Spleen (tissue), 11 donors: ENCODE measurements around the gene ST6GALNAC4. TPM values are rescaled to one million over a fixed set of nuclear protein-coding genes. Genes with fewer than 3 reads are reported as not detected.

Experiments
- DNase-seq: peaks from one replicate; pipeline ENCODE4 v3.0.0-alpha.2; 2020
- H3K27ac ChIP-seq, 8 donors: fragments of 200-600 bp; sonication (generic) in 7 of 8; 1 replicate in 4 of 8; 2 replicates in 4 of 8; pipeline versions ENCODE4 v1.5.0 to v1.8.0; 2016 to 2021; ENCODE audit warnings: inconsistent platforms in 4 of 8, mild to moderate bottlenecking in 4 of 8, moderate library complexity in 1 of 8
- H3K27me3 ChIP-seq, 7 donors: fragments of 200-600 bp; sonication (generic) in 6 of 7; replicated peaks in 1 of 7; 1 replicate in 4 of 7; 2 replicates in 3 of 7; pipeline versions ENCODE4 v1.5.0 to v1.8.0; 2016 to 2021; ENCODE audit warnings: inconsistent platforms in 3 of 7, mild to moderate bottlenecking in 1 of 7
- H3K36me3 ChIP-seq, 6 donors: fragments of 200-600 bp; sonication (generic) in 5 of 6; 1 replicate in 4 of 6; 2 replicates in 2 of 6; pipeline versions ENCODE4 v1.5.0 to v1.8.0; 2016 to 2021; ENCODE audit warnings: inconsistent platforms in 2 of 6
- H3K4me1 ChIP-seq, 6 donors: fragments of 200-600 bp; sonication (generic) in 5 of 6; 1 replicate in 3 of 6; 2 replicates in 3 of 6; pipeline versions ENCODE4 v1.5.0 to v1.8.0; 2016 to 2021; ENCODE audit warnings: inconsistent platforms in 3 of 6
- H3K4me3 ChIP-seq, 8 donors: fragments of 200-600 bp; sonication (generic) in 7 of 8; 1 replicate in 4 of 8; 2 replicates in 4 of 8; pipeline versions ENCODE4 v1.5.0 to v1.8.0; 2016 to 2021; ENCODE audit warnings: inconsistent platforms in 4 of 8, mild to moderate bottlenecking in 4 of 8, moderate library complexity in 2 of 8
- H3K9me3 ChIP-seq, 8 donors: fragments of 200-600 bp; sonication (generic) in 7 of 8; 1 replicate in 4 of 8; 2 replicates in 4 of 8; pipeline versions ENCODE4 v1.5.0 to v1.8.0; 2016 to 2021; ENCODE audit warnings: inconsistent platforms in 4 of 8
- POLR2A ChIP-seq, 3 donors: fragments of 450-650 bp; IDR thresholded peaks; one replicate each; pipeline ENCODE4 v1.5.1; 2017; ENCODE audit warnings: antibody characterized with exemption in 3 of 3, mild to moderate bottlenecking in 1 of 3
- POLR2AphosphoS5 ChIP-seq, 3 donors: sonication (generic); formaldehyde crosslinking; IDR thresholded peaks; one replicate each; pipeline ENCODE4 v1.5.1; 2017; ENCODE audit warnings: antibody characterized with exemption in 3 of 3
- WGBS, 5 donors: extraction: QIAGEN DNeasy Blood & Tissue Kit in 3 of 5; methylation state at CpG; one replicate each; pipeline versions ENCODE4 v1.1.5 to v1.1.7; 2013 to 2018; 5-methylcytosine and 5-hydroxymethylcytosine counted together
- intact Hi-C: fragments of 100-400 bp; cut with DNase I; formaldehyde crosslinking; loops from one replicate; pipeline ENCODE4 v1.15.0; 2023; ENCODE audit warnings: low total_unique reads
- polyA plus RNA-seq, 3 donors: library from polyadenylated mRNA; stranded (reverse); fragments of 200-250 nt; gene quantifications; one replicate each; pipeline ENCODE4 v1.2.1, GENCODE V29; 2013
- total RNA-seq, 7 donors: library from RNA; depleted of rRNA in 3 of 7; stranded (reverse); fragments of >200 nt in 3 of 7; fragmentation: NEBNext Ultra II Directional in 4 of 7; extraction: Animal tissue kit (Norgen Biotek cat#: 25700) in 4 of 7; gene quantifications; one replicate each; pipeline versions ENCODE4 v1.1.0 to v1.2.1, GENCODE V29; 2016 to 2021
- TF ChIP-seq, protein P1 (sequence below), 11 experiments: fragments of 200-600 bp in 7 of 11; fragments of 450-650 bp in 4 of 11; sonication (generic) in 4 of 11; IDR thresholded peaks in 8 of 11; conservative IDR thresholded peaks in 3 of 11; 1 replicate in 7 of 11; 2 replicates in 4 of 11; pipeline versions ENCODE4 v1.4.0 to v1.8.0; 2016 to 2021; ENCODE audit warnings: antibody characterized with exemption in 11 of 11, inconsistent platforms in 4 of 11, mild to moderate bottlenecking in 1 of 11
- donor health status: healthy with polysubstance abuse.
- donor health status: DM: no; HTN: no; CAD: no; lungs with moderate emphysema.
- donor health status: DM: no; HTN: no; CAD: no.
- donor health status: Bipolar disorder and iron deficiency.
- donor health status: healthy.
- donor health status: DM: no; HTN: no; CAD: no.
- donor health status: DM: yes; HTN: yes; CAD: no.

Gene ST6GALNAC4
- total and polyA plus RNA-seq, 10 donors: 16.0 to 92.8 (median 59.3) TPM

GRCh38 chr9:127869310-127870152, 47.3 kb downstream of the ST6GALNAC4 start:
- 40 to 61% (median 56%) methylated on average over 10 to 18 of the region's 18 CpGs for WGBS, 5 donors
- intact Hi-C loops: loop anchor here (10.0 kb wide), 1 partner anchor 75 kb away; no protein-coding TSS in a partner anchor
- Histone ChIP-seq H3K4me1 (peaks cover 32 to 99% (median 65%) of the 10 kb centered on the region in 6 donors), H3K4me3 (no peak overlapping the region), H3K9me3 (no peaks in the 10 kb centered on the region), H3K36me3 (peaks cover 0 to 45% (median 6%) of the 10 kb centered on the region in 6 donors), H3K27ac (peak overlapping the region in 5 of 8 donors; percentile 79 to 86 (median 82)), H3K27me3 (no peaks in the 10 kb centered on the region)
- TF ChIP-seq, protein P1, sequence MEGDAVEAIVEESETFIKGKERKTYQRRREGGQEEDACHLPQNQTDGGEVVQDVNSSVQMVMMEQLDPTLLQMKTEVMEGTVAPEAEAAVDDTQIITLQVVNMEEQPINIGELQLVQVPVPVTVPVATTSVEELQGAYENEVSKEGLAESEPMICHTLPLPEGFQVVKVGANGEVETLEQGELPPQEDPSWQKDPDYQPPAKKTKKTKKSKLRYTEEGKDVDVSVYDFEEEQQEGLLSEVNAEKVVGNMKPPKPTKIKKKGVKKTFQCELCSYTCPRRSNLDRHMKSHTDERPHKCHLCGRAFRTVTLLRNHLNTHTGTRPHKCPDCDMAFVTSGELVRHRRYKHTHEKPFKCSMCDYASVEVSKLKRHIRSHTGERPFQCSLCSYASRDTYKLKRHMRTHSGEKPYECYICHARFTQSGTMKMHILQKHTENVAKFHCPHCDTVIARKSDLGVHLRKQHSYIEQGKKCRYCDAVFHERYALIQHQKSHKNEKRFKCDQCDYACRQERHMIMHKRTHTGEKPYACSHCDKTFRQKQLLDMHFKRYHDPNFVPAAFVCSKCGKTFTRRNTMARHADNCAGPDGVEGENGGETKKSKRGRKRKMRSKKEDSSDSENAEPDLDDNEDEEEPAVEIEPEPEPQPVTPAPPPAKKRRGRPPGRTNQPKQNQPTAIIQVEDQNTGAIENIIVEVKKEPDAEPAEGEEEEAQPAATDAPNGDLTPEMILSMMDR (IDR thresholded peaks at IDR 0.05 in 8 of 11, conservative IDR thresholded peaks at IDR 0.05 in 3 of 11): peak; percentile 93 to 99 (median 96)
- peak; percentile 82 to 83 (median 82) for TF ChIP-seq POLR2AphosphoS5 (IDR thresholded peaks at IDR 0.05)
- TF ChIP-seq POLR2A (IDR thresholded peaks at IDR 0.05): no peak
- peak; percentile 97 for DNase-seq

GRCh38 chr9:127868278-127868902, 48.5 kb downstream of the ST6GALNAC4 start:
- Histone ChIP-seq H3K9me3 (no peaks in the 10 kb centered on the region), H3K4me3 (no peak overlapping the region), H3K36me3 (peaks cover 0 to 45% (median 6%) of the 10 kb centered on the region in 6 donors), H3K27ac (peak overlapping the region in 6 of 8 donors; percentile 70 to 86 (median 82)), H3K4me1 (peaks cover 29 to 99% (median 64%) of the 10 kb centered on the region in 6 donors), H3K27me3 (no peaks in the 10 kb centered on the region)
- WGBS, 5 donors: 79 to 90% (median 88%) methylated on average over 11 to 18 of the region's 18 CpGs
- no peak for TF ChIP-seq POLR2A (IDR thresholded peaks at IDR 0.05)
- TF ChIP-seq POLR2AphosphoS5 (IDR thresholded peaks at IDR 0.05): no peak
- TF ChIP-seq, protein P1 (IDR thresholded peaks at IDR 0.05 in 8 of 11, conservative IDR thresholded peaks at IDR 0.05 in 3 of 11): no peak
- intact Hi-C loops: loop anchor here (10.0 kb wide), 1 partner anchor 74 kb away; no protein-coding TSS in a partner anchor
- DNase-seq: no peak

DNA sequence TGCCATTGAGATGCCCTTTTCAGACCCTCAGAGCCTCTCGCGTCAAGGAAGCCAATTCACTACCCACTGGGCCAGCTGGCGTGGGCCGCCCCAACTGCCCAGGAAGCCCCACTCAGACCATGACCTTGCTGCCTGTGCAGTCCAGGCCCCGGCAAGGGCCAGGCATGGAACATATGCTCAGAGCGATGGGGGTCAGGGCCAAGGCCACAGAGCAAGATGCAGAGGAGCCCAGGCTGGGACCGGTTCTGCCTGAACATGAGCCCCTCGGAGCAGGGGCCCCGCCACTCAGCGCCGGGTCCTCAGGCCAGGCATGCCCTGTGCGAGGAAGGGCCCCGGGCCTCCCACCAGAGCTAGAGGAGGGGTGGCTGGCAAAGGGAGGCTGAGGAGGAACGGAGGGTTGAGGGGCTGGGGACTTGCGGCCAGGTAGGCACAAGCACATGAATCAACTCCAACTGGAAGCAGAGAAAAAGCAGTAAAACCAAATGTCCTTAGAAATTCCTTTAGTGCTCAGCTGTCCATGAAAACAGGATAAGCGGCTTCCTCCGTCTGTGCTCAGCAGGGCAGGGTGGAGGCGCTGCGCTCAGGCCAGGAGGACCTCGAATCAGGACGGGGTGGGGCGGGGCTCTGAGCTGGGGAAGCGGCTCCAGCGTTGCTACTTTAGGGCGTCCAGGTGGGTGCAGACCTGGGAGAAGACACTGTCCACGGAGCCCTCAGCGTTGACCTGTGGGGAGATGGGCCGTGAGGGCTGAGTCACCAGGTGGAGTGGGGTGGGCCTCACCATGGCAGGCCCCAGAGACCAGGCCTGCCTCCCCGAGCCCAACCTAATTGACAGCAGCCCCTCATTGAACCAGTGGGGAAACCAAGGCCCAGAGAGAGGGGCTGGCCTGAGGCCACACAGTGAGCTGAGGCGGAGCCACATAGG, 49.2 kb downstream of the ST6GALNAC4 start:
- Histone ChIP-seq H3K27ac (peak overlapping the region; percentile 57 to 86 (median 80)), H3K9me3 (no peaks in the 10 kb centered on the region), H3K27me3 (no peaks in the 10 kb centered on the region), H3K4me1 (peaks cover 36 to 99% (median 71%) of the 10 kb centered on the region in 6 donors), H3K36me3 (peaks cover 0 to 38% (median 6%) of the 10 kb centered on the region in 6 donors), H3K4me3 (no peak overlapping the region)
- intact Hi-C loops: loop anchor here (10.0 kb wide), 1 partner anchor 73 kb away; no protein-coding TSS in a partner anchor
- TF ChIP-seq POLR2AphosphoS5 (IDR thresholded peaks at IDR 0.05): peak; percentile 13 to 77 (median 67)
- TF ChIP-seq, protein P1 (IDR thresholded peaks at IDR 0.05 in 8 of 11, conservative IDR thresholded peaks at IDR 0.05 in 3 of 11): no peak
- 66 to 83% (median 75%) methylated on average over 19 to 30 of the region's 30 CpGs for WGBS, 5 donors
- DNase-seq: peak; percentile 86
